ENCODE measurements around the gene METTL15.
"Not testable (repeated sequence)": the region's sequence is repeated elsewhere in the genome, so short reads cannot be mapped to it uniquely, and the experiment has no call there.

The METTL15 gene

GRCh38 chr11:28289444-28289843 is 181.3 kb downstream of the METTL15 start:
- no peak for DNase-seq

- not testable (repeated sequence) for DNase-seq
Measured at GRCh38 chr11:28290995-28291394, 182.8 kb downstream of the METTL15 start.

GRCh38 chr11:28296426-28296825 is 188.2 kb downstream of the METTL15 start:
- DNase-seq, result no peak

- no peak for DNase-seq
Measured at GRCh38 chr11:28298209-28298608, 190.0 kb downstream of the METTL15 start.

- DNase-seq, result no peak
Measured at GRCh38 chr11:28303477-28304191, 195.4 kb downstream of the METTL15 start.

- no peak for DNase-seq
Measured at GRCh38 chr11:28315440-28315839, 207.3 kb downstream of the METTL15 start.

GRCh38 chr11:28318871-28319270 is 210.7 kb downstream of the METTL15 start:
- DNase-seq, result no peak

- DNase-seq, result no peak
Measured at GRCh38 chr11:28323621-28324020, 215.4 kb downstream of the METTL15 start.

GRCh38 chr11:28332393-28332792 is 224.2 kb downstream of the METTL15 start:
- DNase-seq, result not testable (repeated sequence)

GRCh38 chr11:28337701-28338100 is 229.5 kb downstream of the METTL15 start:
- no peak for DNase-seq

GRCh38 chr11:28338371-28338770 is 230.2 kb downstream of the METTL15 start:
- no peak for DNase-seq

GRCh38 chr11:28339488-28339887 is 231.3 kb downstream of the METTL15 start:
- DNase-seq, result no peak

GRCh38 chr11:28342716-28343115 is 234.5 kb downstream of the METTL15 start:
- DNase-seq, result no peak

GRCh38 chr11:28343304-28344233 is 235.4 kb downstream of the METTL15 start:
- DNase-seq, result no peak

GRCh38 chr11:28346209-28346608 is 238.0 kb downstream of the METTL15 start:
- DNase-seq, result no peak

GRCh38 chr11:28346721-28347120 is 238.5 kb downstream of the METTL15 start:
- DNase-seq, result no peak

- DNase-seq, result no peak
Measured at GRCh38 chr11:28347371-28347770, 239.2 kb downstream of the METTL15 start.

- no peak for DNase-seq
Measured at GRCh38 chr11:28350216-28350615, 242.0 kb downstream of the METTL15 start.

GRCh38 chr11:28353991-28354390 is 245.8 kb downstream of the METTL15 start:
- no peak for DNase-seq

GRCh38 chr11:28366549-28367346 is 258.6 kb downstream of the METTL15 start:
- peak in 3 of 58 donors; percentile 0 to 17 (median 3) for DNase-seq

GRCh38 chr11:28378095-28378494 is 269.9 kb downstream of the METTL15 start:
- not testable (repeated sequence) for DNase-seq
